Body of pancreas (tissue), 4 donors: ENCODE data around the gene LSM3.

Source experiments
- POLR2A ChIP-seq, 3 donors: fragments of 450-650 bp; IDR thresholded peaks; one replicate each; pipeline ENCODE4 v1.6.1; 2016; ENCODE audit warnings: antibody characterized with exemption in 3 of 3, mild to moderate bottlenecking in 2 of 3
- TF ChIP-seq, protein P1 (sequence below), 7 experiments: fragments of 450-650 bp in 4 of 7; fragments of 200-600 bp in 3 of 7; sonication (generic) in 3 of 7; IDR thresholded peaks; one replicate each; pipeline ENCODE4 v1.5.1; 2016 to 2019; ENCODE audit warnings: antibody characterized with exemption in 7 of 7

DNA sequence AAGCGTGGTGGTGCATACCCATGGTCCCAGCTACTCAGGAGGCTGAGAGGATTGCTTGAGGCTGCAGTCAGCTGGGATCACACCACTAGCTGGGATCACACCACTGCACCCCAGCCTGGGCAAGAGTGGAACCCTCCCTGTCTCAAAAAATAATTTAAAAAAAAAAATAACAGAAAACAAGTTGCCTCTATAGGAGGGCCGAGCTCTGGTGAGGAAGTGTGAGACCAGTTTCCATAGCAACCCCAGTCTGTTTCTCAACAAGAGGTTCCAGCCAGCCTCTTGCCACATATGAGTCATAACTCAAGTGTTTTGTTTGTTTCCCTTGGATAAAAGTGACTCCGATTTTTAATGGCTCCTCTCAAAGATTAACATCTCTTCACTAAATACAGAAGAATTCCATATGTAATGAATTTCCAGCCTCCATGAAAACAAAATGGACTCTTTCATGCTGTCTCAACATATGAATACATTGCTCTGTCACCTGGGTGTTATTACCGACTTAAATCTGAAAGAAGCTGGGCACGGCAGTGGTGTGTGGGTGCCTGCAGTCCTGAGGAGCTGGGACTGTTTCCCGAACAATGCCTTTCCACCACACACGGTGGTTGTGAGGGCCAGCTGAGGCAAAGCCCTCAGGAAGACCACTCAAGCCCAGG lies 34.1 kb upstream of the LSM3 start:
- TF ChIP-seq, protein P1, sequence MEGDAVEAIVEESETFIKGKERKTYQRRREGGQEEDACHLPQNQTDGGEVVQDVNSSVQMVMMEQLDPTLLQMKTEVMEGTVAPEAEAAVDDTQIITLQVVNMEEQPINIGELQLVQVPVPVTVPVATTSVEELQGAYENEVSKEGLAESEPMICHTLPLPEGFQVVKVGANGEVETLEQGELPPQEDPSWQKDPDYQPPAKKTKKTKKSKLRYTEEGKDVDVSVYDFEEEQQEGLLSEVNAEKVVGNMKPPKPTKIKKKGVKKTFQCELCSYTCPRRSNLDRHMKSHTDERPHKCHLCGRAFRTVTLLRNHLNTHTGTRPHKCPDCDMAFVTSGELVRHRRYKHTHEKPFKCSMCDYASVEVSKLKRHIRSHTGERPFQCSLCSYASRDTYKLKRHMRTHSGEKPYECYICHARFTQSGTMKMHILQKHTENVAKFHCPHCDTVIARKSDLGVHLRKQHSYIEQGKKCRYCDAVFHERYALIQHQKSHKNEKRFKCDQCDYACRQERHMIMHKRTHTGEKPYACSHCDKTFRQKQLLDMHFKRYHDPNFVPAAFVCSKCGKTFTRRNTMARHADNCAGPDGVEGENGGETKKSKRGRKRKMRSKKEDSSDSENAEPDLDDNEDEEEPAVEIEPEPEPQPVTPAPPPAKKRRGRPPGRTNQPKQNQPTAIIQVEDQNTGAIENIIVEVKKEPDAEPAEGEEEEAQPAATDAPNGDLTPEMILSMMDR (IDR thresholded peaks at IDR 0.05) = no peak
- TF ChIP-seq POLR2A (IDR thresholded peaks at IDR 0.05) = no peak
